SK-N-SH (cell line): ENCODE measurements around the gene PXDC1.
"Not testable (repeated sequence)": the region's sequence is repeated elsewhere in the genome, so short reads cannot be mapped to it uniquely, and the experiment has no call there.

Experiments
- CHD2 ChIP-seq: fragments of 150-350 bp; IDR thresholded peaks from 2 replicates; pipeline ENCODE4 v1.6.1; 2018; ENCODE audit warnings: low read length; ENCODE audit not compliant: partially characterized antibody
- CTCF ChIP-seq: fragments of 200-600 bp; sonication (generic); IDR thresholded peaks from 2 replicates; pipeline ENCODE4 v1.6.1; 2017; ENCODE audit warnings: antibody characterized with exemption, mild to moderate bottlenecking, moderate library complexity
- ELF1 ChIP-seq: IDR thresholded peaks from 2 replicates; pipeline ENCODE4 v1.4.0; 2012
- GATA2 ChIP-seq: sonication (generic); formaldehyde crosslinking; IDR thresholded peaks from 2 replicates; pipeline ENCODE4 v1.5.0; 2020; ENCODE audit warnings: mild to moderate bottlenecking, missing genetic modification reagents
- JUND ChIP-seq: IDR thresholded peaks from 2 replicates; pipeline ENCODE4 v1.4.0; 2012
- POLR2AphosphoS5 ChIP-seq: IDR thresholded peaks from 2 replicates; pipeline ENCODE4 v1.6.1; 2012; ENCODE audit warnings: low read depth, low read length
- REST ChIP-seq: IDR thresholded peaks from 2 replicates; pipeline ENCODE4 v1.6.1; 2012; ENCODE audit warnings: mild to moderate bottlenecking, low read depth, low read length, moderate library complexity
- TAF1 ChIP-seq: IDR thresholded peaks from 2 replicates; pipeline ENCODE4 v1.6.1; 2012; ENCODE audit warnings: low read depth, mild to moderate bottlenecking, low read length, moderate library complexity, borderline replicate concordance
- TEAD4 ChIP-seq: IDR thresholded peaks from 2 replicates; pipeline ENCODE4 v1.4.0; 2012; ENCODE audit warnings: mild to moderate bottlenecking, borderline replicate concordance; ENCODE audit not compliant: insufficient read depth
- TF ChIP-seq, protein P1 (sequence below): IDR thresholded peaks from 2 replicates; pipeline ENCODE4 v1.4.0; 2012; ENCODE audit warnings: low read depth

- TF ChIP-seq CTCF; CHD2; ELF1; TEAD4; POLR2AphosphoS5; TAF1; JUND; REST; GATA2 (CRISPR knock-in tag): not testable (repeated sequence)
- TF ChIP-seq, protein P1, sequence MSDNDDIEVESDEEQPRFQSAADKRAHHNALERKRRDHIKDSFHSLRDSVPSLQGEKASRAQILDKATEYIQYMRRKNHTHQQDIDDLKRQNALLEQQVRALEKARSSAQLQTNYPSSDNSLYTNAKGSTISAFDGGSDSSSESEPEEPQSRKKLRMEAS, result not testable (repeated sequence)
Observed at GRCh38 chr6:3677751-3678150, 73.8 kb downstream of the PXDC1 start.
